Activated B cell treated with CpG ODN at 0.5 μM for 24 hours (primary cell): ENCODE measurements around the gene TASOR. TPM values are rescaled to one million over a fixed set of nuclear protein-coding genes. Genes with fewer than 3 reads are reported as not detected.

Experiments
- ATAC-seq: fragments of 200-7000 bp; cut with Tn5 transposase; one replicate; pipeline ENCODE4 v1.10.0; 2021; ENCODE audit warnings: low read depth, mild to moderate bottlenecking, moderate library complexity
- CTCF ChIA-PET: fragments of 350-600 bp; sonication (Branson Sonifier 250); formaldehyde crosslinking; loops from one replicate; lab custom pipeline; 2021; ENCODE audit warnings: antibody characterized with exemption; lab: Charles Lee
- POLR2A ChIA-PET: fragments of 350-600 bp; sonication (Branson Sonifier 250); formaldehyde crosslinking; loops from one replicate; lab custom pipeline; 2021; ENCODE audit warnings: antibody characterized with exemption; lab: Charles Lee
- DNase-seq: peaks from one replicate; pipeline ENCODE4 v3.0.0; 2022
- H3K27ac Mint-ChIP-seq: one replicate; pipeline ENCODE4 v1.8.0; 2020; ENCODE audit warnings: mixed read lengths
- H3K27me3 Mint-ChIP-seq: one replicate; pipeline ENCODE4 v1.8.0; 2021; ENCODE audit warnings: mixed read lengths
- H3K36me3 Mint-ChIP-seq: one replicate; pipeline ENCODE4 v1.8.0; 2021; ENCODE audit warnings: low read depth, mixed read lengths
- H3K4me1 Mint-ChIP-seq: one replicate; pipeline ENCODE4 v1.8.0; 2021; ENCODE audit warnings: mixed read lengths
- H3K4me3 Mint-ChIP-seq: one replicate; pipeline ENCODE4 v1.8.0; 2020; ENCODE audit warnings: mild to moderate bottlenecking, mixed read lengths
- H3K9me3 Mint-ChIP-seq: one replicate; pipeline ENCODE4 v1.8.0; 2020; ENCODE audit warnings: mixed read lengths
- CTCF ChIP-seq: fragments of 200-600 bp; IDR thresholded peaks from one replicate; pipeline ENCODE4 v1.8.0; 2022; ENCODE audit warnings: antibody characterized with exemption, mild to moderate bottlenecking
- intact Hi-C: fragments of 100-400 bp; cut with micrococcal nuclease; formaldehyde crosslinking; loops from one replicate; pipeline ENCODE4 v1.15.1; 2024
- total RNA-seq: library from RNA; stranded (reverse); gene quantifications from 2 replicates; pipeline ENCODE4 v1.2.3, GENCODE V29; 2022

The TASOR gene
- total RNA-seq, 1 donor from 2014 or later, result 79.7 TPM

GRCh38 chr3:56691165-56692000 is 8.3 kb upstream of the TASOR start:
- intact Hi-C loops, result no loop called here
- H3K4me1 Mint-ChIP-seq, result peaks cover 37% of the 10 kb centered on the region

GRCh38 chr3:56689303-56689702 is 6.2 kb upstream of the TASOR start:
- DNase-seq (no peak), ATAC-seq (no peak)
- CTCF ChIA-PET, result no interaction called here
- POLR2A ChIA-PET, result interaction anchor here (0.7 kb wide), 1 partner anchor 198 kb away, joined by 3 read pairs; no protein-coding TSS in a partner anchor
- Mint-ChIP-seq H3K4me3 (no peak overlapping the region), H3K9me3 (no peaks in the 10 kb centered on the region), H3K27me3 (no peaks in the 10 kb centered on the region), H3K27ac (no peak overlapping the region), H3K36me3 (no peaks in the 10 kb centered on the region), H3K4me1 (peaks cover 27% of the 10 kb centered on the region)
- TF ChIP-seq CTCF, result no peak
- intact Hi-C loops, result no loop called here

More at GRCh38 chr3:56691165-56692000, 8.3 kb upstream of the TASOR start:
- ChIA-PET POLR2A (no interaction called here), CTCF (interaction anchor here (0.6 kb wide), 1 partner anchor 554 kb away, joined by 3 read pairs; no protein-coding TSS in a partner anchor)
- Mint-ChIP-seq H3K9me3 (no peaks in the 10 kb centered on the region), H3K27me3 (no peaks in the 10 kb centered on the region), H3K4me3 (no peak overlapping the region), H3K27ac (no peak overlapping the region), H3K36me3 (no peaks in the 10 kb centered on the region)
- ATAC-seq, result no peak
- no peak for TF ChIP-seq CTCF
- DNase-seq, result no peak

GRCh38 chr3:56688191-56688590 is 5.1 kb upstream of the TASOR start:
- no peaks in the 10 kb centered on the region for H3K27me3 Mint-ChIP-seq
- H3K4me1 Mint-ChIP-seq, result peaks cover 25% of the 10 kb centered on the region
- TF ChIP-seq CTCF, result no peak
- H3K9me3 Mint-ChIP-seq, result no peaks in the 10 kb centered on the region
- no peaks in the 10 kb centered on the region for H3K36me3 Mint-ChIP-seq
- ATAC-seq (peak; percentile 64), DNase-seq (no peak)
- ChIA-PET POLR2A (interaction anchor here (0.7 kb wide), 1 partner anchor 114 kb away, joined by 8 read pairs; the partner anchor contains the start of gene ARHGEF3), CTCF (no interaction called here)
- no peak overlapping the region for H3K4me3 Mint-ChIP-seq
- intact Hi-C loops, result no loop called here
- peak overlapping the region; percentile 1 for H3K27ac Mint-ChIP-seq

- DNase-seq (no peak), ATAC-seq (no peak)
- Mint-ChIP-seq H3K4me3 (peak overlapping the region; percentile 40), H3K27ac (peak overlapping the region; percentile 14), H3K36me3 (peaks cover 19% of the 10 kb centered on the region), H3K4me1 (peaks cover 49% of the 10 kb centered on the region), H3K27me3 (no peaks in the 10 kb centered on the region), H3K9me3 (no peaks in the 10 kb centered on the region)
- no peak for TF ChIP-seq CTCF
- intact Hi-C loops, result loop anchor here (5.0 kb wide), 1 partner anchor 383 kb away; no protein-coding TSS in a partner anchor
- CTCF ChIA-PET, result no interaction called here
- POLR2A ChIA-PET, result no interaction called here
These were observed 964 bp upstream of the TASOR start for GRCh38 chr3:56684029-56684428.
